UCSD-AML1 (cell line): ENCODE data around the gene PDGFRB.
A peak's percentile ranks its signal among the peaks of the same experiment; 100 is the strongest.
"Not testable (repeated sequence)": the region's sequence is repeated elsewhere in the genome, so short reads cannot be mapped to it uniquely, and the experiment has no call there.

ENCODE experiments used
- DNase-seq: peaks from one replicate; lab custom pipeline; 2025; ENCODE audit not compliant: unreplicated experiment; lab: John Stamatoyannopoulos, UW

Gene PDGFRB

DNA sequence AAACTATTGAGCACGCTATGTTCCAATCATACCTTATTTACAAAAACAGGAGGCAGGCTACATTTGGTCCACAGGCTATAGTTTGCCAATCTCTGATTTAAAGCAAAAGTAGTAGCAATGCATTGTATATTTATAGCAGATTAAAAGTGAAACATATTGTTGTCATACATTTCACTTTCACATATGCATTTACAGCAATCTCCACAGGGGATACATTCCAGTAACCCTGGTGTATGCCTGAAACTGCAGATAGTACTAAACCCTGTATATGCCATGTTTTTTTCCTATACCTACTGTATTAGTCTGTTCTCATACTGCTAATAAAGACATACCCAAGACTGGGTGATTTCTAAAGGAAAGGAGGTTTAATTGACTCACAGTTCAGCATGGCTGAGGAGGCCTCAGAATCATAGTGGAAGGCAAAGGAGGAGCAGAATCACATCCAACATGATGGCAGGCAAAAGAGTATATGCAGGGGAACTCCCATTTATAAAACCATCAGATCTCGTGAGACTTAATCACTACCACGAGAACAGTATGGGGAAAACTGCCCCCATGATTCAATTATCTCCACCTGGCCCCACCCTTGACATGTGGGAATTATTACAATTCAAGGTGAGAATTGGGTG lies 63.4 kb downstream of the PDGFRB start:
- DNase-seq, result no peak

DNA sequence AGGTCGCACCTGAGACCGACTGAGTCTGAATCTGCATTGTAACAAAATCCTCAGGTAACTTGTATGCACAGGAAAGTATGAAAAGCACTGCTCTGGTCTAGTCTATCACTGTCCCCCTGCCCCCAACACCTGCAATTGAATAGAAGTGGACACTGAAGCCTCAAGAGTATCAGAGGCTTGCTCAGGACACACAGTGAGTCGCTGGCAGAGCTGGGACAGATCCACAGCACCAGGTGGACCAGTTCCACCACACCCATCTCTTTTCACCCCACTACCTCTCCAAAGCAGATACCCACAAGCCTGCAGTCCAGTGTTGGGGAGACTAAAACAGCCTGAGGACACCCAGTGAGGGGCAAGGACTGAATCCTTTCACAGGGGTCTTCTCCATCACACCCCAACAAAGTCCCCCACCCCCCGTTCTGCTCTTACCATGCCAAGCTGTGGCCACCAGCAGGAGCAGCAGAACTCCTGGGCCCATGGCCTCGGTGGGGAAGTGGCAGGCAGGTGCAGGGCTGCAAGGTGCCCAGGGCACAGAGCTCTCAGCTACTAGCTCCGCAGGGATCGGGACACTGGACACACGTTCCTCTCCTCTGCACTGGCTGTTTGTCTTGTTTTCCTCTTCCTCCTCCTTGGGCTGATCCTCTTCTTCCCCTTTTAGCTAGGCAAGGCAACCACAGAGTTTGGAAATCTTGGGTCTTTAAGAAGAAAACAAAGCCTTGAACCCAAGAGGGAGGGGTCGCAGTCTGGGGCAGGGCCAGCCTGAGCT lies 69.5 kb downstream of the PDGFRB start, which contains the start of gene CSF1R:
TSS of gene CSF1R (minus strand) at position 605 of the 766 bp plus-strand sequence. CDS start at position 478, 127 bp downstream.
- no peak for DNase-seq

DNA sequence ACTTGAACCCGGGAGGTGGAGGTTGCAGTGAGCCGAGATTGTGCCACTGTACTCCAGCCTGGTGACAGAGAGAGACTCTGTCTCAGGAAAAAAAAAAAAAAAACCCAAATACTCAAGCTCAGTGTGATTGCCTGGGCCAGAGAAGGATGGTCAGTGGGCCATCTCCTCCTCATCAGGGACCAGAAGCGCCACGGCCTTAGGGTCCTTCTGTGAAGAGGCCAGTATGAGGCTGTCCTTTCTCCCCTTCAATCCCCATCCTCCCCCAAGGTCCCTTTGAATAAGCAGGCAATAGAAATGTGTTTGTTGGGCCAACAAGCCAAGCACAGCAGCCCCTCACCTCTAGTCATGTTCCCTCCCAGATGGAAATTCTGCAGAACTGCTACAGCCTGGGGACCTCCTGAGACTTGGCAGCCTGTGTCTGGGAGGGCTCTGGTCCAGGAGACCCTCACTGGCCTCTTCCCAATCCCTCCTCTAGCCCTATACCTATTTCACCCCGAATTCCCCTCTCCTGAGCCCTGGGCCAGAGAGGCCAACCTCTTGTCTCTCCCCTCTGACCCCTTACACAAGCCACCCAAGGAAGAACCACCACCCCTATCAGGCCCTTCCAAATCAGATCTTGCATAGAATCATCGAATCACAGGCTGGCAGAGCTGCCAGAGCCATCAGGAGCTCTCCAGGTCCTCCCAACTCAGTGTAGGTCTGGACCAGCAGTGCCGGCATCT lies 70.3 kb downstream of the PDGFRB start:
- DNase-seq, result no peak

- not testable (repeated sequence) for DNase-seq
Observed at GRCh38 chr5:150084754-150085153, 70.9 kb downstream of the PDGFRB start.

- peak; percentile 75 for DNase-seq
Observed at GRCh38 chr5:150082889-150083288, 72.8 kb downstream of the PDGFRB start.

GRCh38 chr5:150082374-150082773 lies 73.3 kb downstream of the PDGFRB start:
- peak; percentile 60 for DNase-seq

GRCh38 chr5:150081541-150082283 lies 73.9 kb downstream of the PDGFRB start:
- peak; percentile 93 for DNase-seq

DNA sequence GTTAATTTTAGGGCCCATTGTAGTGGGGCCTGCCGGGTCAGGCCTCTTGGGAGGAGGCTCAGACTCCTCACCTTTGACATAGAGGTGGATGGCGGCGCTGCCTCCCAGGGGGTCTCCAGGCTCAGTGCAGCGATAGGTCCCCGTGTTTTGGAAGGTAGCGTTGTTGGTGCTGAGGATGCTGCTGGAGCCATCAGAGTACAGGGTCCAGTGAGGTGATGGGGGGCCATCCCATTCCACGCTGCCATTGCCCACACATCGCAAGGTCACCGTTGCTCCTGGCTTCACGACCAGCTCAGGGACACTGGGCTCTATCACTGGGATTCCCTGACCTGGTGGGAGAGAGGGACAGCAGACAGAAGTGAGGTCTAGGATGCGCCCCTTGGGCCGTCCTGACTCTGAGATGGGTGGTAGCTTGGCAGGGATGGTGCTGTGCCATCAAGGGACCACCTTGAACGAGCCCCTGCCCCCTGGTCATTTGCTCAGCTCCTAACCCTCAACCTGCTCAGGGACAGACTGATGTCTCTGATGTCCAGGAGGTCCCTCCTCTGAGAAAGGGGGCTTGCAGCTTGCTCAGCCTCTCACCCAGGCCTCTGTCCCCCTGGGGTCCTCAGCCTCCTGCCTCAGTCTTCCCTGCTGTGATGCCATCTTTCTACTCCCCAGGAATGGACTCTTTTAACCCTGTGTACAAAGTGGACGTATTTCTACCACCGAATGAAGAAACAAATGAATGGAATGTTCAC lies 74.8 kb downstream of the PDGFRB start:
- DNase-seq, result no peak

GRCh38 chr5:150079909-150080461 lies 75.7 kb downstream of the PDGFRB start:
- DNase-seq, result no peak

- no peak for DNase-seq
Observed at GRCh38 chr5:150078802-150079689, 76.6 kb downstream of the PDGFRB start.

DNA sequence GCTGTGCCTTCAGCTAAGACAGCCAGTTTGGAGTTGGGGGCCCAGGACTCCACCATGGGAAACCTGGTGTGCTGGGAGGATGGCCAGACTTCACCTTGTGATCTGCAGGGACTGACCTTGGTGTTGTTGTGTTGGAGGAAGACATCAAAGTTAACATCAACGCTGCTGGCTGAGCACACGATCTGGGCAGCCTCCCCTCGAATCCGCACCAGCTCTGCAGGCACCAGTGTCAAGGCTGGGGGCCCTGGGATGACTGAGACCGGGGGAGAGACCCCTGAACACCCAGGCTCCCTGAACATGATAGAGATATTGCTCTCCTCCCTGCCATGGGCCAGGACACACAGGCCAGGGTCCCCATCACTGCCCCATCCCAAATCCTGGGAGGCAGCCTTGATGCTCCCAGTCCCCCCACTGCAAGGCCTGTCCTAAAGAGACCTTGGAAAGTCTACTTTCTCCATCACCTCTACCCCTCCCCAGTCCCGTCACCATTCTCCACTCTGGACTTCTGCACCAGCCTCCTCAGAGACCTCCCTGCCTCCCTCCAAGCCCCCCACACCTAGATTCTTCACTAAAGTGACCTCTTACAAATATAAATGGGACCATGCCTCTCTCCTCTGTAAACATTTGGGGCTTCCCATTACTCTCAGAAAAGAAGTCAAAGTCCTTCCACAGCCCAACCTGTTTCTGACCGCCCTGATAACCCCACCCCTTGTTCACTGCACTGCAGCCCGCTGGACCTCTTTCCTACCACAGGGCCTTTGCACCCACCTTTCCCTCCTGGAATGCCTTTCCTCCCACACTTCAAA lies 77.4 kb downstream of the PDGFRB start:
- no peak for DNase-seq

GRCh38 chr5:150077060-150077459 lies 78.6 kb downstream of the PDGFRB start:
- DNase-seq, result no peak

DNA sequence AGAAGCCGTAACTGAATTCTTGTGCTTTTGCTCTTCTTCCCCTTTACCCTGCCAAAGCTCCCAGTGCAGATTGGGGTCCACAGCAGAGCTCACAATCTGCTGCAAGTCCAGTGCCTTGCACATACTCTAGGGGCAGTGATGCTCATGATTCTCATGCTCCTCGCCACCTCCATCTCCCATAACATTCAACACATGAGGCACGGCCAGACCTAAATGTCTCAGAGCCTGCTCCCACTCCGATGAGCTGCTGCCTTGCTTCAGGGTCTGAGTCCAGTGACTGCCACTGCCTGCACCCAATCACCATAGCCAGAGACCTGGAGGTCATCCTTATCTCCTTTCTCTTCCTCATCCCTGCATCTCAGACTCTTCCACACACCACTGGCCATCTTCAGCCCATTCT lies 79.8 kb downstream of the PDGFRB start:
- DNase-seq, result no peak

GRCh38 chr5:150075233-150075632 lies 80.4 kb downstream of the PDGFRB start:
- DNase-seq, result no peak

DNA sequence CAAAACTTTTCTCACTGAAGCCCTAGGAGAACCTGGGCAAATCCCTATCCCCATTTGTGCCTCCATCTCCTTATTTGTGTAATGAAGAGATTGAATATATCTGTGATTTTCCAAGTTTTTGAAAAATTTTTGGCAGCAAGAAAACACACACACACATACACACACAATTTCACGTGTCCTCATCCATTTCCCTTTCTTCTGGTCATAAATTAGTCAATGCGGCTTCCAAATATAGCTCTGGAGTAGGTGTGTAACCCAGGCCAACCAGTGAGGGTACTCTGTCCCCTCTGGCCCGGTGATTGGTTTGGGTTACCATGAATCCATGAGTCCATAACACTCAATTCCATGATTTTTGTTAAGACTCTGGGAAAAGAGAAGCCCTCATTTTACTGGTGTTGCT lies 82.0 kb downstream of the PDGFRB start:
- no peak for DNase-seq

- DNase-seq, result no peak
Observed at GRCh38 chr5:150073086-150073625, 82.5 kb downstream of the PDGFRB start.

DNA sequence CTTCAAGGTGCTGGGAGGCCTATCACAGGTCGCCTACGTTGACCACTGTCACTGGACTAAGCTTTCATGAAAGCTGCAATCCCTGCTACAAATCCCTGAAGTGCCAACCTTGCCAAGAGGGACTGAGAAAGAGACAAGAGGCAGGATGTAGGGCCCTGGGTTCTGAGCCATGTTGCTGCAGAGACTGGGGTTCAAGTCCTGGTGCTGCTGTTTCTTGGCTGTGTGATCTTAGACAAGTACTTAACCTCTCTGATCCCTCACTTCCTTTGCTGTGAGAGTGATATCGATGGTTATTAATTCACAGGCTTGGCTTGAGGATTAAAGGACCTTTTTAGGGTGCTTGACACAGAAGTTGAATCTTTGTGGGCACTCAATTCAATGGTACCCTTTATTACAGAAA lies 84.8 kb downstream of the PDGFRB start:
- no peak for DNase-seq
